ENCODE data around the gene COL5A3.
A peak's percentile ranks its signal among the peaks of the same experiment; 100 is the strongest.
"Not testable (repeated sequence)": the region's sequence is repeated elsewhere in the genome, so short reads cannot be mapped to it uniquely, and the experiment has no call there.

Gene COL5A3

DNA sequence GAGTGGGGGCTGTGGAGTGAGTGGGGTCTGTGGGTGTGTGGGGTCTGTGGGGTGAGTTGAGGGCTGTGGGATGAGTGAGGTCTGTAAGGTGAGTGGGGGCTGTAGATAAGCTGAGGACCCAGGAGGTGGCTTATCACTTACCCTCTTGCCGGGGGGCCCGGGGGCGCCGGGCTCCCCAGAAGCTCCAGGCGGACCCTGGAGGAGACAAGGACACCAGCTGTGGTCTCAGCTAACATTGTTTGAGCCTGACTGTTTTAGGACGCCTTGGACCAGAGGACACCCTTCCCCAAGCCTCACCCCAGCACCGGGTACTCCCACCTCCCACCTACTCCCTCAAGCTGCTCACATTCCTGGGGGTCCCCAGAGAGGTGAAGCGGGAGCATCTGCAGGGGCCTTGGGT, 39.8 kb downstream of the COL5A3 start:
- DNase-seq (ENCODE audit: low spot score): no peak

DNA sequence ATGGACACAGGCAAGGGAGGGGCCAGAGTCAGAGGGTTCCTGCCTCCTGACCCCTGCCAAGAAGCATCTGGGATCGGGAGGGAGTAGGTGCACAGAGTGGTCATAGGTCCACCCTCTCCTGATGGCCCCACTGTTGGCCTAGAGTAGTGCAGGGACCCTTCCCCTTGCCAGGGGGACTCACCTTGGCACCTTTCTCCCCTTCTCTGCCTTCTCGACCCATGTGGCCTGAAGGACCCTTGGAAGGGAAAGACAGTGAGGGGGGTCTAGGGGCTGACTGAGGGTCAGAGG, 40.7 kb downstream of the COL5A3 start:
- no peak for DNase-seq (ENCODE audit: low spot score)

DNA sequence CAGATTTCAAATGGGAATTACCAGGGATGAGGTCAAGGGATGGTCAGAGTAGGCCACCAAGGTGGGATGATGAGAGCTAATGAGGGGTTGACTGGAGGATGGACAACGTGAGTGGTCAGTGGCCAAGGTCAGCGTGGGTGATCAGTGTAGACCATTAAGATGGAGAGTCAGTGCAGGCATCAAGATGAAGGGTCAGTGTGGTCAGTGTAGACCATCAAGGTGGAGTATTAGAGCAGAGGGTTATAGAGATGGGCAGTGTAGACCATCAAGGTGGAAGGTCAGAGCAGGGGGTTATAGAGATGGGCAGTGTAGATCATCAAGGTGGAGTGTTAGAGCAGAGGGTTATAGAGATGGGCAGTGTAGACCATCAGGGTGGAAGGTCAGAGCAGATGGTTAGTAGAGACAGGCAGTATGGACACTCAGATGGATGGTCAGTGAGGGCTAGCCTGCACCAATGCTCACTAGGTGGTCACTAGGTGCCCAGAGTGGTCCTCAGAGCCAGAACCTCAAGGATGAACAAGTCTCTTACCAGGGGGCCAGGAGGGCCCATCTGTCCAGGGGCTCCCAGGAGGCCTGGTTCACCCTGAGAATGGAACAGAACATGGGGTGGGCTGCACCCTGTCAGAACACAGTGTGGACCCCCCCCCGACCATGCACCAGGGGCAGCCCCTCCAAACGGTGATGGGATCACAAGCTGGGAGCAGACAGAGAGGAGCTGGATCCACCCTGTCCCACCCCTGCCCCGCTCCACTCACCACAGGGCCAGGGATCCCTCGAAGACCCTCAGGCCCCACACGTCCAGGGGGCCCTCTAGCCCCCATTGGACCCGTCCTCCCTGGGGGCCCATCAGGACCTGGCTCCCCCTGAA, 41.2 kb downstream of the COL5A3 start:
- DNase-seq (ENCODE audit: low spot score): no peak

DNA sequence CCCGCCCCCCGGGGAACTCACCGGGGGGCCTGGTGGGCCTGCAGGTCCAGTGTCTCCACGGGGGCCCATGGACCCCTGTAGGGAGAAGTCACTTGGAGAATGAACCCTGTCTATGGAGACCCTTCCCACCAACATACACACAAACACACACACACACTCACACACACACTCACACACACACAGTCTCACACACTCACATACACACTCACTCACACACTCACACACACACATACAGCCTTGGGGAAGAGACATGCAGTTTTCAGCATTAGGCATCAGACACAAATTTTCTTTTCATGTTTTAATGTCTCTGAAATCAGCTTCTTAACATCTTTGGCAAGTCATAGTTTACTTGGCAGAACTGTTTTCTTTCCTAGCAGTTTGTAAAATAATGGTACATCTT, 43.0 kb downstream of the COL5A3 start:
- no peak for DNase-seq (ENCODE audit: low spot score)

DNA sequence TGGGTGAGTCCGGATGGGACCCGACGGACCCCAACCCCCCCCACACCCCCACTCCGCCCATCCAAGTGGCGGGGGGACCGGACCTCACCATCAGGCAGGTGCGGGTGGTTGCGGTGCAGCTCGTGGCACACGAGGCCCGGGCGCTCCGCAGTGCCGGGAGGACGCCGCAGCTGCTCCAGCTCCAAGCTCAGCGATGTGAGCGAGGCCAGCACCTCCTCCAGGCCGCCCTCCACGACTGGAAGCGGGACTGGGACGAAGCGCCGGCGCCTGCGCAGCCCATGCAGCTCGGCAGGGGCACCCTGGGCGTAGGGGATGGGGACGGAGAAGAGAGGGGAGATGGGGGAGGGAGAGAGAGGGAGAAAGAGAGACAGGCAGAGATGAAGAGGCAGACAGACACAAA, 43.9 kb downstream of the COL5A3 start:
- DNase-seq (ENCODE audit: low spot score): no peak

DNA sequence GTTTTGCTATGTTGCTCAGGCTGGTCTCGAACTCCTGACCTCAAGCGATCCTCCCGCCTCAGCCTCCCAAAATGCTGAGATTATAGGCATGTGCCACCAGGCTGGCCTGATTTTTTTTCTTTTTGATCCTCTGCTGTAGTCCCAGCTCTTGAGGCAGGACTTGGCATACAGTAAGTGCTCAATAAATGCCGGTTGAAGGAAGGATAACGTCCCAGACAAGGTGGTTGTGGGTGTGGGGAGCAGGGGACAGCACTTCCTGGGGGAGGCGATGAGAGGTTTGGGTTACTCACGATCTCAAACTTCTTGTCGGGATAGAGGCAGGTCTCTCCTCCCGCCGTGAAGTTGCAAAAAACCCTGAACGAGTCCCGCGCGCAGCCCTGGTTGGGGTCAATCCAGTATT, 44.3 kb downstream of the COL5A3 start:
- DNase-seq (ENCODE audit: low spot score): no peak

DNA sequence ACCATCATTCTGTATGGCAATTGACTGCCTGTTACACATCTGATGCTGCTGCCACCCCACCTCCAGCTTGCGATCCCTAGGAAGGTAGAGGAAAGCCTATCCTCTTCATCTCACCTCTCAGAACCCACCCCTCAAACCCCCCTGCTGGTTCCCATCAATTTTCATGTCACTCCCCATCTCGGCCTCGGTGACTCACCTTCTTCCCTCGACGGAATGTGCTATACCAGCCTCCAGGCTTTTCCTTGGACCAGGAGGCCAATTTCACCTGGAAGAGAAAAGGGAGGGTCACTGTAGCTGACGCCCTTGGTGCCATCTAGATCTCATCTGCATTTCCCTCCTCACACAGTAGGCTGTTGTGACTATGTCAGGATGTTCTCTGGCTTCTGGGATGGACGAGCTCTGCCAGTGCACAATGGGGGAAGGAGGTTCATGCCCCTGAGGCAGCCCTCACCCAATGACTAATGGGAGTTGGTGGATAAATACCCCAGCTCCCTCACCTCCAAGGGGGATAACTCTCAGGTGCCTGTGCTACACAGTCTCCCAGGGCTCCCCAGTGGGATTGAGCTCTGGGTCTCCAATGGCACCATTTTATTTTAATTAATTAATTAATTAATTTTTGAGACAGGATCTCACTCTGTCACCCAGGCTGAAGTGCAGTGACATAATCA, 47.5 kb downstream of the COL5A3 start:
- no peak for DNase-seq (ENCODE audit: low spot score)

DNA sequence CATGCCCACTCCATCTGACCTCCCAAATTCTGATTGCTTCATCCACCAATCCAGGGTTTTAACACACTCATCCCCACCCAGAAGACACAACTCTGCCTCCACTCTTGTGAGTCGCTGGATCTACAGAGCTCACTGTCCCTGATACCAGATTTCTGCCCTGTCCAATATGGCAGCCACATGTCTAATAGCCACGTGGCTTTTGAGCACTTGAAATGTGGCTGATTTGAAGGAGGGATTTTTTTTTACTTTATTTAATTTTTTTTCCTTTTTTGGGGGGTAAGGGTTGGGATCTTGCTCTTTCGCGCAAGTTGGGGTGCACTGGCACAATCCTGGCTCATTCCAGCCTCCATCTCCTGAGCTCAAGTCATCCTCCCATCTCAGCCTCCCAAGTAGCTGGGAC, 49.2 kb downstream of the COL5A3 start:
- DNase-seq (ENCODE audit: low spot score): no peak

DNA sequence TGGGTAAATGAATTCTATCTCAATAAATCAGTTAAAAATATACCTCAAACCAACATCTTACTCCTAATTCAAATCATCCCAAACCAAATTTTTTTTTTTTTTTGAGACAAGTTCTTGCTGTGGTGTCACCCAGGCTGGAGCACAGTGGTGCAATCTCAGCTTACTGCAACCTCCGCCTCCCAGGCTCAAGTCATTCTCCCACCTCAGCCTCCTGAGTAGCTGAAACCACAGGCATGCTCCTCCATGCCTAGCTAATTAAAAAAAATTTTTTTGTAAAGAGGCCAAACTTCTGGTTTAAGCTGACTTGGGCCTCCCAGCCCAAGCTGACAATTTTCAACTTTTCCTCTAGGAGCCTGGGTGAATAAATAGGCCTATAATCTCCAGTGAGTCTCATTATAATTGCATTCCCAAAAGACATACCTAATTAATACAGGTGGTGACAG, 51.9 kb downstream of the COL5A3 start:
- peak; percentile 87 for DNase-seq (ENCODE audit: low spot score)

DNA sequence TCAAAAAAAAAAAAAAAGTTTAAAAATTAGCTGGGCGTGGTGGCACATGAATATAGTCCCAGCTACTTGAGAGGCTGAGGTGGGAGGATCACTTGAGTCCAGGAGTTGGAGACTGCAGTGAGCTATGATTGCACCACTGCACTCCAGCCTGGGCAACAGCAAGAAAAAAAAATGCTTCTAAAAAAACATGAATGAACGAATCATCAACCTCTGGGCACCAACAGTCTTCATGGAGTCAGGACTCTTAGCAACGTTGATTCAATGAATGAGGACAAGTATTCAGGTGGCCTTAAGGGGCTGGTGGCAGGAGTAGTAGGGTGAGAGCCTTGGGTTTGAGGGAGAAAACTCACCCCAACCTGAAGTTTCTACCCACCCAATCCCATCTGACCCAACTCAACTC, 53.3 kb downstream of the COL5A3 start:
- DNase-seq (ENCODE audit: low spot score): no peak

DNA sequence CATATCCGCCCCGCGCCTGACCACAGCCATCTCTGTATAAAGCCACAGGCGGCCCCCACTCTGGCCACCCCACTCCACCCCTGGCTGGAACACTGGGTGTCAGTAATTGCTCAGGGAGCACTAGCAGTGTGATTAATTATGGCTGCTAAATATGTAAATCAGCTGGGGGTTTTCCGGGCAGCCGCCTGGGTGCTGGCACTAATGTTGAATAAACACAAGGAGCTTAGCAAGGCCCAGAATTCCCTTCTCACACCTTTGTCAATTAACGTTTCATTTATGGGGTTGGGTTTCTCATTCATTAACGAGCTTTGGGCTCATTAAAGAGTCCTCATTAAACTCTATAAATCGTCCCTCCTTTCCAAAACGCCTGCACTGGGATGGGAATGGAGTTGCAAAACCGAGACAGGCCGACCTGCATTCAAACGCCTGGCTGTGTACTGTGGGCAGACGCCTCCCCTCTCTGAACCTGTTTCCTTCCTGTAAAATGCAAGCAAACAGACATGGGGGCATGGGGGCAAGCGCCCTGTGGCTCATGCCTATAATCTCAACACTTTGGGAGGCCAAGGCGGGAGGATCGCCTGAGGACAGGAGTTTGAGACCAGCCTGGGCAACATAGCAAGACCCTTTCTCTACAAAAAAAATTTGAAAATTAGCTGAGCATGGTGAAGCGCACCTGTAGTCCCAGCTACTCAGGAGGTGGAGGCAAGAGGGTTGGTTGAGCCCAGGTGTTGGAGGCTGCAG, 56.3 kb downstream of the COL5A3 start:
- no peak for DNase-seq (ENCODE audit: low spot score)

DNA sequence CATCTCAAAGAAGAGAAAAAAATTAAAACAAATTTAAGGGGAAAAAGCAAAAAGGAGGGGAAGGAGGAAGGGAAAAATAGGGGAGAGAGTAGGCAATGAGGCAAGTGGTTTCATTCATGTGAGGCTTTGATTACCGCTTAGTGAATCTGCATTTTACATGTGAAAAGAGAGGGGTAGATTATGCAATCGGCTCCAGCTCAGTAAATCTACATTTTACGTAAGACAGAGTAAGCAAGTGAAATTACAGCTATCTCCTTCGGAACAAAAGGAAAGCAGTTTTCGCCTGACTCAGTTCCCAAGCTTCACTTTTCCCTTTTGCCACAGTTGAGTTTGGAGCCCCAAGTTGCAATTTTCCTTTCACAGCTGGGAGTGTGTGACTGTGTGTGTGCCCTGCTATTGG, 58.0 kb downstream of the COL5A3 start:
- DNase-seq (ENCODE audit: low spot score): no peak

DNA sequence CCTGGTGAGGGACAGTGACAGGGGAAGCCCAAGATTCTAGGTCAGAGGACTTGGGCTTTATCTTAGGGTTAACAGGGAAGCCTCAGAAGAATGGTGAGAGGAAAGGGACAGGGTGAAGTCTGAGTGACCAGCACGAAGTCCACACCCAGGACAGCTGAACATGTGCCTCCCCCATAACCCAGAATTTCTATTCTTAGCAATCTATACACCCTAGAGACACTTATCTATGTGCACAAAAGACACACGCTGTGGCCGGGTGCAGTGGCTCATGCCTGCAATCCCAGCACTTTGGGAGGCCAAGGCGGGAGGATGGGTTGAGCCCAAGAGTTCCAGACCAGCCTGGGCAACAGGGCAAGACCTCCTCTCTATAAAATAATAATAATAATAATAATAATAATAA, 62.9 kb downstream of the COL5A3 start:
- no peak for DNase-seq (ENCODE audit: low spot score)

DNA sequence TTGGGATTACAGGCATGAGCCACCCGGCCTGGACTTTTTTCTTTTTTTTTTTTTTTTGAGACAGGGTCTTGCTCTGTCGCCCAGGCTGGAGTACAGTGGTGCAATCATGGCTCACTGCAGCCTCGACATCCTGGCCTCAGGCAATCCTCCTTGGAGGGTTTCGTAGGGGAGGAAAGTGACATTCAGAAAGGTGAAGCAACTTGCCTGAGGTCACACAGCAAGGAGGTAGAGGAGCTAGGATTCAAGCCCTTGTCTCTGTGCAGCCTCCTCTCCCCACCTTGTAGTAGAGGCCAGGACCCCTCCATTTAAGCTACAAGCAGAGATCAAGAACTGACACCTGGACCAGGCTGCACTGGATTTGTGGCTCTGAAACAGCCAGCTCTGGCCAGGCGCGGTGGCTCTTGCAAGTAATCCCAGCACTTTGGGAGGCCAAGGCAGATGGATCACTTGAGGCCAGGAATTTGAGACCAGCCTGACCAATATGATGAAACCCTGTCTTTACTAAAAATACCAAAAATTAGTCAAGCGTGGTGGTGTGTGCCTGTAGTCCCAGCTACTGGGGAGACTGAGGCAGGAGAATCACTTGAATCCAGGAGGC, 63.7 kb downstream of the COL5A3 start:
- not testable (repeated sequence) for DNase-seq (ENCODE audit: low spot score)

DNA sequence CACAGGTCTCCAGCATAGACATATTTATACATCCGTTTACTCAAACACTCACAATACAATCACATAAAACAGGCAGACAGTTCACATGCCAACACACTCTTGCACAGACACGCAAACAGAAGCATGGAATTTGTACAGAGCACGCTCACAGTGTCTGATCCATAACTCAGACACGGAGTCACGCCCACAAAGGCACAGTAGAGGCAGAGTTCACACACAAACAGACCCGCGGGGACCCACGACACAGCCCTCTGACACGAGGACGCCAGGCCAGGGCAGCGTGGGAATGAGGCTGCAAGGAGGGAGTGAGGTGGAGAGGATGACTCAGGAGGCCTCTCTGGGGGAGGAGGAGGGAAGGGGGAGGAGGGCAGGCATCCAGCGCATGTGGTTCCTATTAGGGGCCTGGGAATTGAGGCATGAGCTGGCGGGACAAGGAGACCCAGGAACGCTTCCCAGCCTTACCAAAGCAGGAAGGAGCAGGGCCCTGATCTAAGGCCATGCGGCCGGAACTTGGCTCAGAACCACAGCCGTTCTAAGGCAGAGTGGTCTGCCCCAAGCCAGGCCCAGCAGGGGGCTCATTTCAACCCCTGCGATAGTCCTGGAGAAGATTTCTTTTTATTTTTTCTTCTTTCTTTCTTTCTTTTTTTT, 64.9 kb downstream of the COL5A3 start:
- peak; percentile 96 for DNase-seq (ENCODE audit: low spot score)

DNA sequence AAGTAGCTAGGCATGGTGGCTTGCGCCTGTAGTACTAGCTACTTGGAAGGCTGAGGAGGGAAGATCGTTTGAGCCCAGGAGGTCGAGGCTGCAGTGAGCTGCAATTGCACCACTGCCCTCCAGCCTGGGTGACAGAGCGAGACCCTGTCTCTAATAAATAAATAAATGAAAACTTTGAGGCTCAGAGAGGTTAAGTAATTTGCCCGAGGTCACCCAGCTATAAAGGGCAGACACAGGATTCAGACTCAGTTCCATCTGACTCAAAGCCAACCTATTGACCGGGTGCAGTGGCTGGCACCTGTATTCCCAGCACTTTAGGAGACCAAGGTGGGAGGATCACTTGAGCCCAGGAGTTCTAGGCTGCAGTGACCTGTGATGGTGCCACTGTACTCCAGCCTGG, 66.6 kb downstream of the COL5A3 start:
- DNase-seq (ENCODE audit: low spot score): no peak

DNA sequence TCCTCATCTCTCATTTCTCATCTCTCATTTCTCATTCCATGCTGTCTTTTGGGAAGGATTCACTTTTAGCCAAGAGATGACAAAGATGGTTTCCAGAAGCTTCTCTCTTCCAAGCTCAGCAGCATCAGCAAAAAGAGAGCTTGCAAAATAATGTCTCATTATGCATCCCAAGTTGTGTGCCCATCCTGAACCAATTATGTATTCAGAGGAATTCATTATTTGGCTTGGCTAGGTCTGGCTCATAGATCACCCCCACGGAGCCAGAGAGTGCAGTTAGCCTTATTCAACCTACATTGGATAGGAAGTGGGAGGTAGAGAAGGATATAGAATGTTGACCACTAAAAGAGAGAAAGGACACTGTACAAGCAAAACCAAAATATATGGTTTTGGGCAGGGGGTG, 68.6 kb downstream of the COL5A3 start:
- no peak for DNase-seq (ENCODE audit: low spot score)

DNA sequence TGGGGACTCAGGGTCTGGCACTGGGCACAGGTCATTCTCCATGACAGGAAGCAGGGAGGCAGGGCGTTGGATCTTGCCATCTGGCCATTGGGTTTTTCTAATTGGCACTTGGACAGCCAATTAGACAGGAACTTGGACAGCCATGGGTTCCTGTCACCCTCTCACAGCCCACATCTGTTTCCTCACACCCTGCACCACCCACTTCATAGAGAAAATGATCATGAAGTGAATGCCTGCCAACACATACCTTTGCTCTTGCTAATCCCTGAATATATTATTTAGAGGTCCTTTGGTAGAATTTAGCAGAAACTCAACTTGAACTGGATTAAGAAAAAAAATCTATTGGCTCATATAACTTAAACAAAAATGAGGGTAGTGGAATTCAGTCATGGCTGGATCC, 69.1 kb downstream of the COL5A3 start:
- DNase-seq (ENCODE audit: low spot score): no peak

DNA sequence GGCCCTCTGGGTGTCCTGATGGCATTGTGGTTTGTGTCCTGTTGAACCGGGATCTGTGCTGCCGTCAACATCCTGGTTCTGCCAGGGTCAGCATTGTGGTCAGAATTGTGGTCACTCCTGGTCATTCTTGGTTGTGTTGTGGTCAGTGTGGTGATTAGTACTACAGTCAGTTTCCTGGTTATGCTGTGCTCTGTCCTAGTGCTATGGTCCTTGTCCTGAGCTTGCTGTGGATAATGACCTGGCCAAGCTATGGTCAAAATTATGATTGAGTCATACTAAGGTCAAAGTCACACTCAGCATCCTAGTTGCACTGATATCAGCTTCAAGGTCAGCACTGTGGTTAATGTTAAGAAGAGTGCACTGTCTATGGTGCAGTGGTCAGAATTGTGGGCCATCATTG, 69.5 kb downstream of the COL5A3 start:
- DNase-seq (ENCODE audit: low spot score): no peak

DNA sequence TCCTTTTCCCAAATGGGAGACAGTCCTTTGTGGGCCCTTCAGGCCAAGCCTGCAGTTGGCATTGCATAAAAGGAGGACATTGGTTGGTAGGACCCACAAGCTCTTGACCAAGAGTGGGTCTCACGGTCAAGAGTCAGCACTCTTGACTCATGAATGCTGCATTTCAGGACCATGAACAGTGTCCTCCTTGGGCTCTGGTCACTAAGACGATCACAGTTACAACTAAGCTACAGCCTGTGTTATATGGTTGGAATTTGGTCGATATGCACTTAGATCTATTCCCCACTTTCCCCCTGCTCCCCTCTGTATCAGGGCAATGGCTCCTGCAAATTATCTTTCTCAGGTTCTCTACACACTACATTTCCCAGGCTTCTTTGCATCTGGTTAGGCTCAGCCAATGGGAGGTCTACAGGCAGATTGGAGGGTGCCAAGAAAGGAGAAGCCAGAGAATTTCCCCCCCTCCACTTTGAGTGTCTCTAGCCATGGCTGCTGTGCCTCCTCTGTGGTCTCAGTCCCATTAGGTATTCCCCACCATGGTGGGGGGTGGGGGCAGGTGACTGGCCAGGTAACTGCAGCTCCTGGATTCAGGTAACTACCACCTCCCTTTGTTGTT, 70.9 kb downstream of the COL5A3 start:
- DNase-seq (ENCODE audit: low spot score): no peak

DNA sequence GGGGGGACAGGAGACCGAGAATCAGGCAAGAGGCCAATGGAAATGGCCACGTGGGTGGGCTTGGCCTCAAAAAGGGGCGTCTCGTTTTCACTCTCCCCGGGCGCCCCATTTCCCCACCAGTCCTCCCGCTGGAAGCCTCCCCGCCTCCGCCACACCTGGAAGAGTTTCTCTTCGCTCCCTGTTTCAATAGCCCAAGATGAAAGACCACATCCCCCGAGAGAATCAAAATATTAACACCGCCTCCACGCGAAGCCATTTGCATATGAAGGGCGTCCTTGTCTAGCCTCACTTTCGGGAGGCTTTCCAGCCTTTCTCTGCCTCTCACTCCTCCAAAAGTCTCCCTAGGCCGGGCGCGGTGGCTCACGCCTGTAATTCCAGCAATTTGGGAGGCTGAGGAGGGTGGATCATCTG, 73.3 kb downstream of the COL5A3 start:
- no peak for DNase-seq (ENCODE audit: low spot score)
